ENCODE results near the gene ARMC5.

DNA sequence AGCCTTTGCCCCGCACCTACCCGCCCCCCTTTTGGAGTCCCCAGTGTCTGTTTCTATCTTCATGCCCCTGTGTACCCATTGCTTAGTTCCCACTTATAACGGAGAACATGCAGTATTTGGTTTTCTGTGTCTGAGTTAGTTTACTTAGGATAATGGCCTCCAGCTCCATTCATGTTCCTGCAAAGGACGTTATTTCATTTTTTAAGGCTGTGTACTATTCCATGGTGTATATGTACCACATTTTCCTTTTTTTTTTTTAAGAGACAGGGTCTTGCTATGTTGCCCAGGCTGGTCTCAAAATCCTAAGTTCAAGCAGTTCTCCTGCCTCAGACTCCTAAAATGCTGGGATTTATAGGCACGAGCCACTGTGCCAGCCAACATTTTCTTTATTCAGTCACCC lies 8.6 kb downstream of the ARMC5 start:
- TF ChIP-seq CTCF (IDR thresholded peaks at IDR 0.05; ENCODE audit: low read length) = no peak
- TF ChIP-seq EZH2 (IDR thresholded peaks at IDR 0.05; ENCODE audit: borderline replicate concordance, low read length) = no peak

Measured in OCI-LY1 (cell line).